GM19023 (cell line): ENCODE data around the gene ILKAP.

Experiments
- ATAC-seq: cut with Tn5 transposase; IDR thresholded peaks from one replicate; pipeline ENCODE4 v1.9.1; 2021; ENCODE audit warnings: mild to moderate bottlenecking, moderate library complexity; ENCODE audit not compliant: unreplicated experiment

The ILKAP gene

GRCh38 chr2:238152771-238153688 is 50.5 kb downstream of the ILKAP start:
- no peak for ATAC-seq

DNA sequence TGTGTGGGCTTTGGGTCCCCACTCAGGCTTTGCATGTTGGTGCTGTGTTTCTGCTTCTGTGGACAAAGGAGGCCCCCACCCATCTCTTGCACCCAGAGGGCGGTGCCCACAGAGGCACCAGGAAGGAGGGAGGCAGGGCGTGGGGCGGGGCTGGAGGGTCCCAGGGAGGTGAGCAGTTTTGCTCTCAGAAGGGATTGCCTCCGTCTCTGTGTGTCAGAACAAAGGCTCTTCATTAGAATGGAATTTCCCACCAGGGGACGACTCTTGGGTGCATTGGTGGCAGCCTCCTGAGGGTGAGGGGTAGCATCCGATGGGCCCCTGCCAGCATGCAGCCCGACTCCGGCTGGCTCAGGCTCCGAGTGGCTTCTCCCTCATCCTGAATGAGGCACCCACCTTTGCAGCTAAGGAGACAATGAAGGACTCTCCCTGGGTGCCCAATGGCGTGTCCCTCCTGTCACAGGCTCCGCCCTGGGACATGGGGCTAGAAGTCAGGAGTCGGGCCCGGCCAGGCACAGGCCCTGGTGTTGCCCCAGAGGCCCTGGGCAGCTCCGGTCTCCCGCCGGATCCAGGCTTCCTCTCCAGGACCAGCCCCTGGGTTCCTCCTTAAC is 51.8 kb downstream of the ILKAP start:
- no peak for ATAC-seq

GRCh38 chr2:238151205-238151604 is 52.3 kb downstream of the ILKAP start:
- no peak for ATAC-seq

DNA sequence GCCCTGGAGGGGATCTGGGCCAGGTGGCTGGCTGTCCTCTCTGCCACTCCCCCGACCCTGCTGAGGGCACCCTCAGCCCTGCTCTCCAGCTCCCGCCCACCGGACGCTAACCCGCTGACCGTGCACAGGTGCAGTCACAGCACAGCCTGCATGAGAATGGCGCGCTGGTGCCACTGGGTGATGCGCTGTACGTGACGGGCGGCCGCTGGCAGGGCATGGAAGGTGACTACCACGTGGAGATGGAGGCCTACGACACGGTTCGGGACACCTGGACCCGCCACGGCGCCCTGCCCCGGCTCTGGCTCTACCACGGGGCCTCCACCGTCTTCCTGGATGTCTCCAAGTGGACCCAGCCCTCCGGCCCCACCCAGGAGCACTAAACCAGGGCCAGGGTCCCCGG is 52.8 kb downstream of the ILKAP start:
- no peak for ATAC-seq

- no peak for ATAC-seq
These were observed 53.5 kb downstream of the ILKAP start for GRCh38 chr2:238149841-238150572.

GRCh38 chr2:238148981-238149380 is 54.5 kb downstream of the ILKAP start:
- no peak for ATAC-seq

DNA sequence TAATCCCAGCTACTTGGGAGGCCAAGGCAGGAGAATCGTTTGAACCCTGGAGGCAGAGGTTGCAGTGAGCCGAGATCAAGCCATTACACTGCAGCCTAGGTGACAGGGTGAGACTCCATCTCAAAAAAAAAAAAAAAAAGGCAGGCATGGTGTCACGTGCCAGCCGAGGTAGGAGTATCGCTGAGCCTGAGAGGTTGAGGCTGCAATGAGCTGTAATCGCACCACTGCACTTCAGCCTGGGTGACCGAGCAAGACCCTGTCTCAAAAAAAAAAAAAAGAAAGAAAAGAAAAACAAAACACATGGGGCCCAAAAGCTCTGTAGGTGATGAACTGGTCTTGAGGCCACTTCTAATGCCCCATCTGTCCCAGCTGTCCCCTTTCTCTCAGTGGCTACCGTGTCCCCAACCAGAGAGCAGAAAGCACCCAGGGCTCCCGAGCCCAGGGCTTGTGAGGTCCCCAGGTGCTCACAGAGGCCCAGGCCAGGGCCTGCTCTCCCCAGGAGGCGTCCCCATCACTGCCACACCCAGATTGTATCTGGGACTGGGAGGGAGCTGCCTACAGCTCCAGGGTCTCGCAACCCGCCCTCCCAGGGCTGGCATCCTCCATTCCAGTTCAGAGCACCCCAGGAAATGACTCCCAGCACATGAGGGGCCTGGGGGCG is 56.5 kb downstream of the ILKAP start:
- ATAC-seq, result no peak

- no peak for ATAC-seq
These were observed 57.6 kb downstream of the ILKAP start for GRCh38 chr2:238145851-238146250.

- no peak for ATAC-seq
These were observed 58.4 kb downstream of the ILKAP start for GRCh38 chr2:238145046-238145445.

DNA sequence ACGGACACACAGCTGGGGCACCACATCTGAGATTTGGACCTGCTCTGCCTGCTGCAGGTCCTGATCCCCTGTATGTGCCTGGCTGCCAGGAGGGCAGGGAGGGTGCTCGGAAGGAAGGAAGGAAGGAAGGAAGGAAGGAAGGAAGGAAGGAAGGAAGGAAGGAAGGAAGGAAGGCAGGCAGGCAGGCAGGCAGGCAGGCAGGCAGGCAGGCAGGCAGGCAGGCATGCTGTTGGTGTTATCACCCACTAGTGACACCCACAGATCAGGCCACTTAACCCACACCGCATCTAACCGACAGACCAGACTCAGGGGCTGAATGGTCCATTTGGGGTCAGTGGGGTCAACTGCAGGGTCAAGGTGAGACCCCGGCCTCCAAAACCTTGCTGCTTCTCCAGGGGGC is 59.2 kb downstream of the ILKAP start:
- no peak for ATAC-seq

- ATAC-seq, result no peak
These were observed 60.1 kb downstream of the ILKAP start for GRCh38 chr2:238143239-238143951.

GRCh38 chr2:238142382-238143205 is 60.9 kb downstream of the ILKAP start:
- ATAC-seq, result no peak

DNA sequence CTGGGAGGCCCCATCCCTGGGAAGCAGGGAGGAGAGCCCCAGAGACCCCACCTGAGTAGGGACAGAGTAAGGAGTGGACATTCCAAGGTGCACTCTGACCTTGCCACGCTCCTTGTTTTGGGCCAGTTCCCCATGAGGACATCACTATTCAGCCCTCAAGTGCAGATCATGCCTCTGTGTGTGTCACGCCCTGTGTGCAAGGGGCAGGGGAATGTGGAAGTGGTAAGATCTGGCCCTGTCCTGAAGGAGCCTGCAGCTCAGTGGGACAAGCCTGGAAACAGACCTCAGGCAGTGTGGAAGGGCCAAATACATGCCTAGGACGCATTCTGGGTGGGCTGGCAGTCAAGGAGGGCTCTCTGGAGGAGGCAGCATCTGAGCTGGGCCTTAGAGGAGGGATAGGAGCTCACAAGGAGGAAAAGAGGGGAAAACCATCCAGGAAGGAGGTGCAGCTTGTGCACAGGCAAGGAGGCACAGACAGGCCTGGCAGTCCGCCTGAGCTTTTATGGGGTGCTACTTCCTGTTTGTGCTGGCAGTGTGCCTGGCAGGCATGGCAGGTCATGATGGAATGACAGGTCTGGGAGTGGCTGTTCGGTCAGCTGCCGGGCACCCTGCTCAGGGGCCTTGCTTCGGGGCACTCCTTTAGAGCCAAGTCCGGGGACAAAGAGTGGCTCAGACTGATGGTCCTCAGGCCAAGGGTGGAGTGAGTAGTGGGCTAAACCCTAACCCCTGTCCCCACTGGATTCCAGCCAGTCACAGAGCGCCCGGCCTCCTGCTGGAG is 61.8 kb downstream of the ILKAP start:
- no peak for ATAC-seq

GRCh38 chr2:238140721-238141540 is 62.6 kb downstream of the ILKAP start:
- no peak for ATAC-seq

DNA sequence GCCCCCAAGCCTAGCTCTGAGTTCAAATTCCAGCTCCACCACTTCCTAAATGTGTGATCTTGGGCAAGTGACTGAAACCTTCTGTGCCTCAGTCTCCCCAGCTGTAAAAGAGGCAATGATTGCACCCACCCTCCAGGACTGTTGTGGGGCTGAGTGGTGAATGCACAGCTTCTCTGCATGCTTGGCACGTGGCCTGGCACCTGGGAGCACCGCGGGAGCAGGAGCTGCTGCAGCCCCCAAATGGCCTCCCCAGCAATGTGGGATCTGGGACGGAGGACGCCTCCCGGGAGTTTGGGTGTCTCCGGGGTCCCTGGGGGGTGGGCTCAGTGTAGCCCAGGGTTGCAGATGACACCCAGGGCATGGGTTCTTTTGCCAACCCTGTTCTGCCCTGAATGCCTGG is 63.5 kb downstream of the ILKAP start:
- no peak for ATAC-seq

GRCh38 chr2:238139196-238140039 is 64.1 kb downstream of the ILKAP start:
- no peak for ATAC-seq
